ENCODE data around the gene TRIM2. TPM values are rescaled to one million over a fixed set of nuclear protein-coding genes. Genes with fewer than 3 reads are reported as not detected.

Gene TRIM2
- total and polyA plus RNA-seq, 2 of the 8 experiments (the other 6 are each of a cell fraction or from before 2014, with no cell fraction given) = 34.0 to 59.8 TPM

- TF ChIP-seq KDM5A (IDR thresholded peaks at IDR 0.05; ENCODE audit: low read length) = peak; percentile 29; the same call in 1 of the 2 replicates
- peak; percentile 75 for TF ChIP-seq CREB1 (IDR thresholded peaks at IDR 0.05)
- TF ChIP-seq KDM4A (IDR thresholded peaks at IDR 0.05; ENCODE audit: low read depth, low read length, severe bottlenecking) = peak; percentile 82
- peak; percentile 87 for TF ChIP-seq YY1 (IDR thresholded peaks at IDR 0.05; ENCODE audit: low read depth, low read length)
- no peak for TF ChIP-seq CHD1 (IDR thresholded peaks at IDR 0.05; ENCODE audit: low read depth, low read length)
- peak; percentile 92 to 93 for TF ChIP-seq POLR2A (IDR thresholded peaks at IDR 0.05; ENCODE audit: control extremely low read depth in 1 of 2, low read depth in 2 of 2, low read length in 2 of 2)
- 0 out of 2 replicates have a peak, but pooled peaks have one; percentile 16 for TF ChIP-seq CHD2 (IDR thresholded peaks at IDR 0.05; ENCODE audit: low read length)
- TF ChIP-seq NANOG (IDR thresholded peaks at IDR 0.05; ENCODE audit: insufficient read depth, low read depth, low read length, poor library complexity, severe bottlenecking) = no peak
- no peak for TF ChIP-seq FOSL1 (IDR thresholded peaks at IDR 0.05; ENCODE audit: insufficient read depth, low read depth, low read length)
- no peak for TF ChIP-seq NRF1 (IDR thresholded peaks at IDR 0.05; ENCODE audit: low read depth, low read length)
- peak in 1 of 2 experiments; percentile 95; a peak in 2 of 4 replicates for TF ChIP-seq HDAC2 (IDR thresholded peaks at IDR 0.05; ENCODE audit: borderline replicate concordance in 1 of 2, low read depth in 2 of 2, low read length in 2 of 2)
- no peak for TF ChIP-seq BCL11A (IDR thresholded peaks at IDR 0.05; ENCODE audit: low read depth in 2 of 2, low read length in 2 of 2)
- TF ChIP-seq EP300 (IDR thresholded peaks at IDR 0.05; ENCODE audit: borderline replicate concordance in 1 of 2, low read depth in 2 of 2, low read length in 2 of 2) = peak in 1 of 2 experiments; percentile 48; a peak in 1 of 3 replicates
- no peak for TF ChIP-seq ATF2 (IDR thresholded peaks at IDR 0.05; ENCODE audit: low read length)
- TF ChIP-seq EZH2 (IDR thresholded peaks at IDR 0.05; ENCODE audit: low read depth, low read length, severe bottlenecking) = no peak
- peak; percentile 88 for TF ChIP-seq EGR1 (IDR thresholded peaks at IDR 0.05; ENCODE audit: borderline replicate concordance, low read depth, low read length)
- TF ChIP-seq TAF1 (IDR thresholded peaks at IDR 0.05; ENCODE audit: low read depth, low read length) = peak; percentile 77
- TF ChIP-seq POU5F1 (IDR thresholded peaks at IDR 0.05; ENCODE audit: low read depth, low read length) = no peak
- TF ChIP-seq TAF7 (optimal IDR thresholded peaks at IDR 0.05; ENCODE audit: borderline replicate concordance, low read depth, low read length) = peak; percentile 85
- TF ChIP-seq KDM1A (IDR thresholded peaks at IDR 0.05; ENCODE audit: borderline replicate concordance, low read length) = peak; percentile 15; the same call in 1 of the 2 replicates
- TF ChIP-seq BRCA1 (IDR thresholded peaks at IDR 0.05; ENCODE audit: low read depth, low read length) = no peak
- TF ChIP-seq SP2 (IDR thresholded peaks at IDR 0.05; ENCODE audit: low read length) = no peak
Measured at GRCh38 chr4:153344131-153345011, 140.1 kb downstream of the TRIM2 start, which contains the start of gene MND1 (continued).
